Inferior parietal cortex (tissue), 1 donor: ENCODE measurements around the gene H19.

Source experiments
- DNase-seq: peaks from one replicate; pipeline ENCODE4 v3.0.0-alpha.2; 2016; ENCODE audit errors: extremely low spot score

H19 gene

DNA sequence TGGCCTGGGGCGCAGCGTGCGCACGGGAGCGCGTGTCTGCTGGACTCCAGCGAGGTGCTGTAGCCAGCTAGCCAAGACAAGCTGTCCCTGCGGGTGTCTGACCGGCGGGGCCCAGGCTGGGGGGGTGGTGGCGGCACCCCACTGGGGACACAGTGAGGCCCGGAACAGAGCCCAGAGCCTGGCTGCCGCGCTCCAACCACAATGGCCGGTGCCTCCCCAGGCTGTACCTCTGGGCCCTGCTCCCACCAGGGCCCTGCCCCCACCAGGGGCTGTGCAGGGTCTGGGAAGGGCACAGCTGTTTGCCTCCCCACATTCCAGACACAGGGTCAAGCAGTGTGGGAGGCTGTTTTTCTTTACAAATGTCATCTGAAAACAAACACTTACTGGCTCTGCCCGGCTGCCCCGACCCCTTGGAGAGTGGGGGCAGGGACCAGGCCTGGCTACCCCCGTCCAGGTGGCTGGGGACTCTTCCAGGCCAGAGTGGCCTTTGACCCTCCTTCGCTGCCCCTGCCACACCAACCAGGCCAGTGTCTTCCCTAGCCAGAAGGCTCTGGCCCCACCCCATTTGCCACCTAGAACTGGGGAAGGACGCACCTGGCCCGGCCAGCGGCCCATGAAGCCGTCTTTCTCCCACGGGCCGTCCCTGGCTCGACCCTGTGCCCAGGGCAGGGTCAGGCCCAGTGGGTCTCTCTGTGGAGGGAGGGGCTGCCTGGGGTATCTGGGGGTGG lies 14.6 kb downstream of the H19 start:
- no peak for DNase-seq

DNA sequence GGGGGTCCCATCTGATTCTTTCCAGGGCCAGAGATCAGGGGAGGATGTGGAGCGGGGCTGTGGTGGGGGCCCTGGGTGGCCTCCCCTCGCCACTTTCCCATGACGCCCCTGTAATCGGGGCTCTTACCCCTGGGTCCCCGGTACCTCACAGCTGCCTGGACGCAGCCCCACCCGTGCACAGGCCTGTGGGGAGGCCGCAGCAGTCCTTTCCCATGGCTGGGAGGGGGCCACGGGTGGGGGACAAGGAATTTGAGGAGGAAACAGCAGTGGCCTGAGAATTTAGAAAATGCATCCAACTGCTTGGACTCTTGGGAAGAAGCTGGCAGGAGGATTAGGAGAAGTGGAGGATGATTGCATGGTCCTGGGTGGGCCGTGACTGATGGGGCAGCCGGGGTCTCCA lies 18.0 kb downstream of the H19 start:
- no peak for DNase-seq

DNA sequence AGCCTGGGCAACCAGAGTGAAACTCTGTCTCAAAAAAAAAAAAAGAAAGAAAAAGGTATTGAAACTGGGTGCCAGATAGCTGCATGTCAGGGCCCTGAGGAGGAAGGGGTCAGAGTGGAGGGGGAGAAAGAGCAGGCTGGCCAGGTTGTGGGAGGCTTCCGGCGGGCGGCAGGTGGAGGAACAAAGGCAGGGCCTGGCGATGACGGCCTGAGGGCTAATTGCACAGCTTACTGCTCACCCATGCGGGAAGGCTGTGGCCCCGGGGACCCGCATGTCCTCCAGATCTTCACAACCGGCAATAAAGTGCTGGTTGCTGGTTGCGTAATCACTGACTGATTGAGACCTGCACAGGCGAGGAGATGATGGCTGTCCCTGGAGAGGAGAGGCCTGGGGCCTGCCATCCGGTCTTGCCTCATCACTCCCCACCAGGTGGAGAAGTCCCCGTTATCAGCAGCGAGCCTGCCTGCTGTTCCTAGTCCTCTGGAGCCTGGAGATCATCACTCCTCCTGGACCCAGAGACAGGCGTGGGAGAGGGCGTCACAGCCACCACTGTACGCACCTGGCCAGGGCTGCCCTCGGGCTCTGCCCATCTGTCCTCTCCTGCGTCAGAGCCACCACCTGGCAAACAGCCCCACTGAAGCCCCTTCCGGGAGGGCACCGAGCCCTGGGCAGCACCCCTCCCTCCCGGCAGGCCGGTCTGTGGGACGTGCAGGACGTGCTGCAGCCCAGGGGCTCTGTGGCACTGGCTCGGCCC lies 18.7 kb downstream of the H19 start:
- no peak for DNase-seq

DNA sequence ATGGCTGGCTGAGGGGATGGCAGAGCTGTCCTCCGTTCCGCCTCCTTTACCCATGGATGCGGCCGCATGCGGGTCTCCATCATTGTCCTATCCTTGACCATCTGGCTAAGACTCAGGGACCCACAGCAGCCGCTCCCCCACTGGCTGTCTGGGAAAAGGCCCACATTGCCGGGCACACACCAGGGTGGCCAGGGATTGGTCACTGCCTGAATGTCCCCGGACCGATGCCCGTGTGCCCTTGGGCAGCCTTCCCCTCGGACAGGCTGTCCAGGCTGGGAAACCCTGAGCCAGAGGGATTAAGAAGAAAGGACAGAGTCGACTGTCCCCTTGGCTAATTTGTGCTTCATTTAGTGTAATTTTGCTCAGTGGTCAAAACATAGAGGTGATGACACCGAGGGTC lies 22.5 kb downstream of the H19 start:
- no peak for DNase-seq

DNA sequence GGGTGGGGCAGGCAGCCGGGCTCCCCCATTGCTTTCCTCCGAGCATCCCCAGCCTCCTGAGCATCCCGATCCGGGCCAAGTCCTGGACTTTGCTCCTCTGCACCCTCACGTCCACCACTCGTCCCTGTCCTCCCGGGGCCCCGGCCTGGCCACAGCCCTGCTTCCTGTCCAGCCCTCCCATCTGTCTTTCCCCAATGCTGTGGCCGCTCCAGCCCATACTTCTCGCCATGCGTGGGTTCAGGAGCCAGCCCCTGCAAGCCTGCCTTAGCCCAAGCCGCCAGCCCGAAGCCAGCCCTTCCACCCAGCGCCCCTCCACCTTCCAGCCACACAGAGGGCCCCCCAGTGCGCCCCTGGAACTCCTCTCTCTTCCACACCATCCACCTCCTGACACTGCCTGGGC lies 26.7 kb downstream of the H19 start:
- no peak for DNase-seq

DNA sequence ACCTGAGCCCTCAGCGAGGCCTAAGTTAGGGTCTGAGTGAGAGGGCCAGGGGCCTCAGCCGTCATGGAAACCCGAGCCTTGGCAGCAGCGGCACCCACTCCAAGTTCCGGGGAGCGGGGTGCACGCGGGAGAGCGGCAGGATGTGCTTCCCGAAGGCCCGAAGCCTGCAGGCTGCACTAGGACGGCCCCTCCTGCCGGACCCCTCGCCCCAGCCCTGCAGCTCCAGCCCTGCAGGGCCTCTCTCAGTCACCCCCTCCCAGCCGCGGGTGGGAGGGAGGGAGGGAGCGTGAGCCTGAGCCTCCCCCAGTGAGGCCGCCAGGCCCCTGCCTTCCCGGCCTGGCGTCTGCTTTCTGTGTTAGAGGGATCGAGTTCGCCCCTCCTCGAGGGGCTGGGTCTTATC lies 27.9 kb downstream of the H19 start:
- DNase-seq = no peak

DNA sequence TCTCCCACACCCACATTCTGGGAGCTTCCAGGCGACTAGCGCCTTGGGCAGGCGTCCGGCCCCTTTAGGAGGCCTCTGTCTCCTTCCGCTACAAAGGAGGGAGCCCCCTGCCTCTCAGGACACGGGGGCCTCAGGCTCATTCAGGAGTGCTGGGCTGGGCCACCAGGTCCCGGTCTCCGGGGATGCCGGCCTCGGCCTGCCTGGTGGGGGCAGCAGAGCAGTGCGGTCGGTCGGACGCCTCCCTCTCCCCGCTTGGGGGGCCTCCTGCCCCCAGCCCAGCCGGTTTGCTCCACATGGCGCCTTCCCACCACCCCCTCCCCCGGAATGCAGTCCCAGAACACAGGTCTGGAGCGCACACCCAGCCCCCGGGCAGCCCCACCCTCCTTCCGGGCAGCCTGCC lies 28.6 kb downstream of the H19 start:
- no peak for DNase-seq

DNA sequence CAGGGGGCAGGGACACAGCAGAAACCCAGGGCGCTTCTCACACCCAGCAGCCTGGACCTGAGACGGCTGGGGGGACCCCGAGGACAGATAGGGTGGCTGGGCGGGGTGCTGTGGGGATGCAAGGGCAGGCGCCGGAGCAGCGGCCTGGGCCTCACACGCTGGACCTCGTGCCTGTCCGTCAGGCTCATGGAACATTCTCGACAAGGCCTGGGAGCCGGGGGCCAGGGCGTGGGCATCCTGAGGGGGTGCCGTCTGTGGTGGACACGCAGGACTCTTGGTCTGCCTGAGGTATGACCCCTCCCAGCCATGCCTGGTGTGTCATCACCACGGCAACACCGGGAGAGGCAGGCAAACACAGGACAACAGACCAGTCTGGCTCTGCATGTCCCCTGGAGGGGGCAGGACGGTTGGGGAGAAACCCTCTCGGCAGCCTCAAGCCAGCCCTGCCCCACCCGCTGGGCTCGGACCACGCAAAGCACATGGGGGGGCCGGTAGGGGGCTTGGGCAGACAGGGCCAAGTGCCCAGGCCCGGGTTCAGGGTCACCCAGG lies 29.1 kb downstream of the H19 start:
- DNase-seq = no peak

DNA sequence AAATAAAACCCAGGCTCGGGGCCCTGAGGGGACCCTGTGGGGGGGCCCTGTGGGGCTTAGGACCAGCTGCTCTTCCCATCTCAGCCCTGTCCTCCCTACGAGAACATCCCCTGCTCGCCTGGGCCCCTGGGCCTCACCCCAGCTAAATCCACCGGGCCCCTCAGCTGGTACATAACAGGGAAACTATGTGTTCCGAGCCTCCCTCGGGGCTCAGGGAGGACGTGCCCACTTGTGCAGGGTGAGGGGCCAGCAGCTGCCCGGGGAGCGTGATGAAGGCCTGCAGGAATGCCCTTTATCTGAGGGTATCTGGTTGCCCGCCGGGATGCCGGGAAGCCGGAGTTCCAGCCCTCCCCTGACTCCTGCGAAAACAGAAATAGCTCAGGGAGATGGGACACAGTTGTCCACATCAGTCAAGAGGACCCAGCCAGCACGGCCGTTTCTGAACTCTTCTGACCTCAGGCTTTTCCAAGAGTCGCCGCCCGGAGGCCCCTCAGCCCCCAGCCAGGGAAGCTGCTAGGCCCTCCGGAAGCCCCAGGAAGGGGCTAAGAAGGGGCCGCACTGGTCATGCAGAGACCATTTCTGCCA lies 29.9 kb downstream of the H19 start:
- DNase-seq = no peak

DNA sequence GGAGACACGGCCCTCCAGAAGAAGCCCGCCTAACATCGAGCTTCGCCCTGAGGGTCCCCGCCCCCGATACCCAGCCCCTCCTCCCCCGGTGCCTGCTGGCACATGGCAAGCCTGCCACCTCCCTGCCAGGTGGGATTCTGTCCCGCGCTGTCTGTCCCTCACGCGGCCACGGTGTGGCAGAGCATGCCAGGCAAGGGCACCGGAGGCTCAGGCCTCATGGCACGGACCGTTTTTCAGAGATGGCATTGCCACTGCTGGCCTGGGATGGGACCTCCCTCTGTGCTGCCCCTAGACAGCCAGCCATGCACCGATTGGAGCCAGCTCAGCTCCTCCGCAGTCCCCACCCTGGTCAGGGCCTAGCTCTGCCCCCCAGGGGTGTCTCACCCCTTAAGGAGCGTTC lies 31.1 kb downstream of the H19 start:
- no peak for DNase-seq

DNA sequence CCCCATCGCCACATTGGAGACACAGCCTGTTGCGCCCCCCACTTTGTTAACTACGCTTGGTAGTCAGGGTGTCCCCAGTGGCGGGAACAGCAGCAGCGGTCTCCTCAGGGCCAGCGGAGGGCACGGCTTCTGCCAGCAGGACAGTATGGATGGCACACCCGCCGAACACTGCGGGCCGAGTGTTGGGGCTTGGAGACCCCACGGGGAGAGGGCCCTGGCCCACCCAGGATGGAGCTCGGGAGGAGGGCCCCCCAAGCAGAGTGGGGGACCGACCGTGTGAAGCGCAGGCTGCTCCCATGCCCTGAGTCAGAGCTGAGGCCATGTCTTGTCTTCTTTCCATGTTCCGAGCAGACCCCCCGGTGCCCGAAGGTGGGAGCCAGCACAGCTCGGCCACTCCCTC lies 32.7 kb downstream of the H19 start:
- DNase-seq = no peak

DNA sequence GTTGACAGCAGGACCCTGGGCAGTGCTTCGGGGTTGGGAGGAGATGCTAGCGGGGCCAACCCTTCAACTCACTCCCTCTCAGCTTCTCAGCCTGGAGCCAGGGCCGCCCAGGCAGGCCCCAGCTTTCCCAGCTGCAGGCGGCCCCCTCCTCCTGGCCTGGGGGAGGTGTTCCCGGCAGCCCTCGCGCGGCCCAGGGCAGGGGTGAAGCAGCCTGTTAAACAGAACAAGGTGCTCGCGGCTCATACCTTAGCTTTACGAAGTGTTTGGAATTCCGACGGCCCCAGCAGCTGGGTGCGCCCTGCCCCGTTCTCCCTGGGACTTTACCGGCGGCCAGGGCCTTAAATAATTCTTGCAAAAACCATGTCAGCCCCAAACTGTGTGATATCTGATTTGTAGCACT lies 33.3 kb downstream of the H19 start:
- no peak for DNase-seq

DNA sequence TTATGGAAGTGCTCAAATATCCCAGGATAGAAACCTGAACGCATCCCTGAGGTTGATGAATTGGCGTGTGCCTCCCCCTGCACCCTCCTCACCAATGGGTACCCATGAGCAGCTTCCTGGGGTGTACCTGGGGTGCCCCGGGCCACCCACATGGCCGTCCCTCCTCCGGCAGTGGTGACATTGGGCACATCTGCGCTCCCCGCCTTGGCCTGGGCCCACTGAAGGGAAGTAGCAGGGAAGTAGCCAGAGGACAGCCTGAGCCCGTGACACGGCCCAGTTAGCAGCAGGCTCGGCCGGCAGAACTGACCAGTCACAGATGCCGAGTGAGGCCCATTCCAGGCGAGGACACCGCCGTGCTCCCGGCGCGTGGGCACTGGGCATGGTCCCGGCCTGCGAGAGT lies 33.8 kb downstream of the H19 start:
- no peak for DNase-seq

DNA sequence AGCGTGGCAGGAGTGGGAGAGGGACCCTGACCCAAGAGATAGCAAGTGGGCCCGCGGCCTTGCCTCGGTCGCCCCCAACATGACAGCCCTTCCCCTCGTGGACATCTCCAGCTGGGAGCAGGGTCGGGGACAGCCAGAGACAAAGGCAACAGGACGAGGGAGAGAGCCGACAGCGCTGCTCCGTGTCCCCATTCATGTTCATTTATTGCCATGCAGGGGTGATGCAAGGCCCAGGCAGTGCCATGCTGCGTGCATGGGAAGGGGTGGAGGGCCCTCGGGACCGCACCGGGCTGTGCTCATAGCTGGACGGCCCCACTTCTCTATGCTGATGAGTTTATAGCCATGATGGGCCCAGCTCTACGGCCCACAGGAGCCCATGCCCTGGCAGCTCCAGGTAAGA lies 37.9 kb downstream of the H19 start:
- DNase-seq = no peak

DNA sequence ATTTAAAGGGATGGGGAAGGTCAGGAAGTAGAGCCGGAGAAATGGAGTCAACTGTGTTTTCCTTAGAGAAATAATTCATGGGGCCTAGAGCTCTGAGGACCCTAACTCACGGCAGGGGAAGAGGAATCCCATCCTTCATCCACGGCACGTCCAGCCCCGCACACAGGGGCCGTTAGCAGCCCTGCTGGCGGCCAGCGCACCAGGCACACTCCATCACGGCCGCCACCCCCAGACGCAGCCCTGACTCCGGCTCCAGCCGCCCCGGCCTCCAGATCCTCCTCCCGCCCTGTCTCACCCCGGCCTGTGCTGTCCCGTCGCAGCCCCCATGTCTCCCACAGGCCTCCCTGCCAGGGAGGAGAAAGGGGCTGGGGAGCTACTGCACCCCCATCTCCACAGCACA lies 39.3 kb downstream of the H19 start:
- no peak for DNase-seq

DNA sequence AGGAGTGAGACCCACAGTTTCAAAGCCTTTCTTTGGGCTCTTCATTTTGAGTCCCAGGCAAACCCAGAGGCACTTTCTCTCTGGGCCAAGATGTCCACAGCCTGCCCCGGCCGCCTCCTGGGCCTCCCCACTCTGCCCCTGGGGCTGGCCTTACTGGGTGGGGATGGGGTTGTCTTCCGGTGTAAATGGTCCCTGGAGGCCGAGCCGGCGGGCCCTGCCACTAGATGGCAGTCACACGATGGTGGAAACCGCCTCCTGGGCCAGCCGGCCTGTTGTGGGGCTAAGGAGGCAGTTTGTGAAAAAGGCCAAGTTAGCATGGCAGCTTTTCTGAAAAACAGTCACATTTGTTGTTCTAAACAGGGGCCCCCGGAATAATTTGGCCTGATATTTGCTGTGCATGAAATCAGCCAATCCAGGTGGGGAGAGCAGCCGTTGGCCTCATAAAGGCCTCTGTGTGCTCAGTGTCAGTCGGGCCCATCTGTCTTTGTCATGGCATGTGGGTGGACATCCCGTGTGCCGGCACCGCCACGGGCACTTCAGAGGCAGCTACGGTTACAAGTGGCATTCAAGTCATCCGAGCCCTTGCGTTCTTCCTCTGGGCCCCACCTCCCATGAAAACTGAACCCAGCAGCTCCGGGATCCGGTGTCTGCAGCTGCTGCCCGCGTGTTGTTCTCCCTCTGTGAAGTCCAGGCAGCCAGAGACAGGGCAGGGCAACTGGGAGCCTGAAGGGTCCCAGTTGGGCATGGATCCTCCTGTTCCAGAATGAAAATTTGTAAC lies 44.0 kb downstream of the H19 start:
- DNase-seq = no peak

DNA sequence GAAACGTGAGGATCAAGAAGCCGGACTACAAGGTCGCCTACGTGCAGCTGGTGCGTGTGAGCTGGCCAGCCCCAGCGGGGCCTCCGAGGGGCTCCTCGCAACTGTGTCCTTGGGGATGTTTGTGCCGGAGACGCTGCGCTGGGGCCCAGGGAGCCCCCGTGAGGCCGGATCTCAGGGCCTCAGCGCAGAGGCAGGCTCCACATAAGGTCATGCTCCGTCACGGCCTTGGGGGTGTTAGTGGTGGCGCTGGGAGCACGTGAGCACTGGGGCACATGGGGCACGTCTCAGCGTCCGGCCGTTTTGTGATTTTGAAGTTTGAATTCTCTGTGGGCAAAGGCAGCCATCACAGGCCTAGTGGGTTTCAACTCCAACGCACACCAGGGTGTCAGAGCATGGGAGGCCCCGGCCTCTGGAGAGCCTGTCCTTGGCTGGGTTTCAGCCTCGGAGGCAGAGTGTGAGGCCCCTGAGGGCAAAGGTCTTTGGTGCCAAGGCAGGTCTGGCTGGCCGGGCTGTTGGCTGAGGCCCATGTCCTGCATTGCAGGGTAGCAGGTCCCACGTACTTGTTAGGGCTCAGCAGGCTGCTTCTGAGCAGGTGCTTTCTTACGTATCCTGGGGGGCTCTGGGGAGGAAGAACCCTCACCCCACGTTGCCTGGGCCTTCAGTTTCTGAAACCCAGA lies 44.7 kb downstream of the H19 start:
- DNase-seq = no peak

DNA sequence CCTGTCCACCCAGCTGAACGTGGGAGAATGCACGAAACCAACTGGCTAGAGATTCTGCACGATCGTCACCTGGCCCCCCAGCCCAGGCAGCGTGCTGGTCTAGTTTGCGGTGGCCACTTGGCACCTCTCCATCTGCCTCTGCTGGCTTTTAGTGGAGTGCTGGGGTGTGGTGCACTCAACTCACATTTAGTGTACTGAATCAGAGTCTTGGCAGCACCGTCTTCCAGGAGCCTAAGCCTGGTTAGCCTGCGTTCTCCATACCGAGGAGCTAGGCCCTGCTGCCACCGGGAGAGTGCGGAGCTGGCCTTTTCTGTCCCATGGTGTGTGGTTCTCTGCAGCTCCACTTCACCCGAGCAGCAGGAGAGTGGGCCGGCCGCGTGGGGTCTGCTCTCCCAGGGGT lies 47.7 kb downstream of the H19 start:
- no peak for DNase-seq

DNA sequence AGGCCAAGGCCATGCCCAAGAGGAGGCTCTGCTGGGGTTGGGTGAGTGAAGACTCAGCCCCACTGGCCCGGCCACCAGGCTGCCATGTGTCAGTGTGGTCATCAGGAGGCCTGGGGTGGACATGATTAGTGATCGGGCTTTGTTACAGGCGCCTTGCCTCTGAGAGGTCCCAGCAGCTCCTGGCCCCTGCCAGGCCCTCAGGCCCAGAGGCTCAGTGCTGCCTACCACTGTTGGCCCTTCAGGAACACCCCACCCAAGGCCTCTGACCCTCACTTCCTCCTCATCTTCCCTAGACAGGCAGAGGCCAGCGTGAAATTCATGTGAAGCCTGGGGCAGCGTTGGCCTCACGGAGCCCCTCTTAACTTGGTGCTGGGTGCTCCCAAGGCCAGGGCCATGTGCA lies 48.3 kb downstream of the H19 start:
- no peak for DNase-seq

DNA sequence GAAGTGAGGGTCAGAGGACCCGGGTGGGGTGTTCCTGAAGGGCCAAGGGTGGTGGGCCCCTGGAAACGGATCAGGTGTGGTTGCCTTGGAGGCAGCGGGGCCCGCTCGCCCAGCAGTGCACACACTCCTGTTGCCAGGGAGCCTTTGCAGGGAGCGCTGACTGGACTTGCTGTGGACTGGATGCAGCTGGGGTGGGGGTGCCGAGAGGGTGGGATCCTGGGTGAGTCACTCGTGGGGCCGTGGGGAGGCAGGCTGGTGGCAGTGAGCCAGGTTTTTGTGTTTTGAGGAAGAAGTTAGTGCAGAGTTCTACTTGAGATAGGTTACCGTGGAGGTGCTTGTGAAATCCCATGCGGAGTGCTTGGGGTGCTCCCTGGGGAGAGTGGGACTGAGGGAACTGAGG lies 49.3 kb downstream of the H19 start:
- DNase-seq = no peak

DNA sequence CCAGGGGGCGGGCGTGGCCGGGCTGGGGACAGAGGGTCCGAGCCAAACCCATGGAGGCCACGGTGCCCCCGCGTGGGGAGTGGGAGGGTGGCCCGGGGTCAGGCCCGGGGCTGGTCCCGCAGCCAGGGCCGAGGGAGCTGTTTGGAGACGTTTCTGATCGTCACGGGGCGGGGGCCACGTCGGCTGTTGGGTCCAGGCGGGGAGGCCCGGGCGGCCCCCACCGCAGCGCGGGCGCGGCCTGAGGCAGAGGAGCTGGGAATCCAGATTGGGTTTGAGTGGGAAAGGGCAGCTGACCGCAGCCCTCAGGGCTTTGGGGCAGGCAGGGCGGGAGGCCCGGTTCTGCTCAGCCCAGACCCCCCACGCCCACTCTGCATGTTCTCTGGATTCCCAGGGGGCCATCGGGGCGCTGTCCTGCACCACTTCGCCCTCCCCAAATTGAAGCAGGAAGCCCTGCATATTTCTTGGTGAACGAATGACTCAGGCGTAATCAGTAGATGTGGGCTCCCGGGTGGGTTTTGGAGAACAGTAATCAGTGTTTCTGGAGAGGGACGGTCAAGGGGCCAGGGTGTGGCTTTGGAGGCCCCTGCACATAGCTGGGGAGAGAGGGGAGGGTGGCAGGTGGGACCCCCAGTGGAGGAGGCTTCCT lies 49.9 kb downstream of the H19 start:
- no peak for DNase-seq
